NCI-H345 treated with DMSO at 0.1 percent for 48 hours (cell line): ENCODE data around the gene BTBD9.

Experiments
- DNase-seq: peaks from one replicate; lab custom pipeline; 2025; ENCODE audit not compliant: unreplicated experiment; lab: John Stamatoyannopoulos, UW

Gene BTBD9

DNA sequence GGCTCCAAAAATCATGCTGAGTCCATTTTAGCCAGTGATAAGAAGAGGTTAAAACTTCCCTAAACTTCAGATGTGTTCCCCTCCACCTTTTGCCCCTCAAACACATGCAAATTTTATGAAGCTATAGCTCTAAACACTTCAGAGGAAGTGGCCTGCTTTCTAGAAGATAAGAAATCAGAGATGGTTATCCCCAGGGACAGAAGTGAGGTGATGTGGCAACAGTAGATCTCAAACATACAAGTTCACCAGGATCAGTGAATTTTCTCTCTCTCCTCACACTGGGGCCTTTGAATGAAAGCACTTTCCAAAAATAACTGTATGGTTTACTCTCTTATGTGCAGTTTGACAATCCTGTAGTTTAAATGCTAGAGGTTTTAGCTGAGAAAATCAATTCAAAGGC is 332.0 kb downstream of the BTBD9 start:
- no peak for DNase-seq

GRCh38 chr6:38306931-38307330 is 332.8 kb downstream of the BTBD9 start:
- no peak for DNase-seq

DNA sequence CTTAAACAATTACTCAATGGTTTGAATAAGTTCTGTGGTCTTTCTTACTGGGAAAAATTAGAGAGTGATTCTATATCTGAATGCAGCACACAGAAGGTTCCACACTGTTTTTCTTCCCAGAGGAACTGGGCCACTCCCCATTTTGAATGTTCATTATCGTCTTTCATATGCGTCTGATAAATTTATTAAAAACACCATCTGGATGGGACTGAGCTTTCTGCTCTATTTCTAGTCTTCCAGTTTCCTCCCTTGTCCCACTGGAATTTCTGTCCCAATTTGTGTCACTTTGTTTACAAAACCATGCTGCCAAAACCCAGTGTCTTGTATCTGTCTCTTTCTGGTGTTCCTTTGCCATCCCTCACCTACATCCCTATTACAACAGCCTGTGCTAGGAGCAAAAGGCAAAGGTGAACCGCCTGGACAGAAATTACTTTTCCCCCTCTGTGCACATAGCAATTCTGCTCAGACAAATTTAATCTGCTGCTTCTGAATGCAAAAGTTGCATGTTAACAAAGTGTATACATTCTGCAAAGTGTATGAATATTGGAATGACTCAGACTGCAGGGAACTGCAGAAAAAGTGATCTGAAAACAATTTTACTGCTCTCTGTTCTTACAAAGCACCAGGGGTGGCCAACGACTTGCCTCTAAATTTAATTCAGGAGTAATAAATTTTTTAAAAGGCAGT is 333.6 kb downstream of the BTBD9 start:
- no peak for DNase-seq

DNA sequence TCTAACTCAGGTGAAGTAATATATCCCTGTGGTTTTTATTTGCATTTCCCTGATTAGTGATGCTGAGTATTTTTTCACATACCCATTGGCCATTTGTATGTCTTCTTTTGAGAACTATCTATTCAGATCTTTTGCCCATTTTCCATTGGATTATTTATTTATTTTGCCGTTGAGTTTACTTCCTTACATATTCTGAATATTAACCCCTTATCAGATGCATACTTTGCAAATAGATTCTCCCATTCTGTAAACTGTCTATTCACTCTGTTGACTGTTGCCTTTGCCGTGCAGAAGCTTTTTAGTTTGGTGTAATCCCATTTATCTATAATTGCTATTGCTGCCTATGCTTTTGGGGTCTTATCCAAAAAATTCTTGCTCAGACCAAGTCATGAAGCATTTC is 336.9 kb downstream of the BTBD9 start:
- DNase-seq: no peak

- DNase-seq: no peak
Measured at GRCh38 chr6:38302081-38302480, 337.6 kb downstream of the BTBD9 start.

- DNase-seq: no peak
Measured at GRCh38 chr6:38290133-38290799, 349.5 kb downstream of the BTBD9 start.

- DNase-seq: no peak
Measured at GRCh38 chr6:38287487-38287886, 352.2 kb downstream of the BTBD9 start.

DNA sequence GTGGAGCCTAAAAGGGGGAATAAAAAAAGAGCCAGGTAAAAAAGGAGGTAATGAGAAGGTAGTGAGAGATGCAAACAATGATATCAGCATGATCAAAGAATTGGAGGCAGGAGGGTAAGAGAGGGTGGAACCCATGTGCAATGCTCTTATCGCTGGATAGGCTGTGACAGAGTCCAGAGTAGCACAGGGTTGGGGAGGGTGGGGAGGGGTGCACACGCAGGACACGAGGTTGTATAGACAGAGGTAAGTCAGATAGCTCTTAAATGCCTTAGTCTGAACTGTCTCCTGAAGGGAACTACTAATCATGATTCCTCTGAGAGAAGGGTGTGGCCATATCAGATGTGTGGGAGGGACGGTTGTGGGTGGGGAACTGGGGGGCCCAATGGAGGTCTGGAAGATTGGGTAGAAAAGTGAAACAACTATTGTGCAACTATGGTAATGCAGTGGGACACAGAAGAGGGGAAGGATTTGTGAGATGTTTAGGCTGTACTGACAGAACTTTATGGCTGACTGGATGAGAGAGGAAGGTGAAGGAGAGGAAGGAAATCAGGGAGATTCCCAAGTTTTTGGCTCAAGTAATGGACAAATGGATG is 354.8 kb downstream of the BTBD9 start:
- DNase-seq: no peak

- no peak for DNase-seq
Measured at GRCh38 chr6:38283734-38284362, 355.9 kb downstream of the BTBD9 start.

DNA sequence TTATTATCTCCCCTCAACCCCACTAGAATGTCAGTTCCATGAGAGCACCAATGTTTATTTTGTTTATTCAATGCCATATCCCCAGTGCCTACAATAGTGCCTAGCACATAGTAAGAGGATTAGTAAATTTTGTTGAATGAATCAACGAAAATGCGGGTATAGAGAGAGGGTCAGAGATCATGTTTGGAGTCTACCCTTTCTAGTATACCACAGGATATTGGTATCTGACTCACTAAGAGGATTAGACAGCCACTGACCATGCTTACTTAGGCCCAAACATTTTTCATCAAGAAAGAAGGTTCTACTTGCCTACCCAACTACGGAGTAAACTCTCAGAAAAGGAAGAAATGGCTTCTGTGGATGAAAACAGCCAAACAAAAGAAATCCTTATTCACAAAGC is 356.8 kb downstream of the BTBD9 start:
- DNase-seq: no peak

DNA sequence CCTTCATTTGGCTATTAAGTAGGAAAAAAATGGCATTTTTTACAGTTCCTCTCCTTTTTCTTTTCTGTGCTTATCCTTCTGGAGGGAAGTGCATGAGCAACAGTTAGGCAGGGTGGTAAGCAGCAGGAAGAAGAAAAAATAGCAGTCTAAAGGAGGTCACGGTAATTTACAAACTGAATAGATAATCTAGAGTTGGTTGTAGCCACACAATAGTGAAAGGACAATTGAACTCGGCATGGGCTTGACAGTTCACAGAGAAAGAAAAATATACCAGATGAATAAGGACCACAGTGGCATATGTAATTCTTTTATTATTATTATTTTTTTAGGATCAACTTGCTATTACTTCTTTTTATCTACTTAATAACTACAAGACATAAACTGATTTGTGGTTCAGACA is 358.6 kb downstream of the BTBD9 start:
- DNase-seq: no peak

DNA sequence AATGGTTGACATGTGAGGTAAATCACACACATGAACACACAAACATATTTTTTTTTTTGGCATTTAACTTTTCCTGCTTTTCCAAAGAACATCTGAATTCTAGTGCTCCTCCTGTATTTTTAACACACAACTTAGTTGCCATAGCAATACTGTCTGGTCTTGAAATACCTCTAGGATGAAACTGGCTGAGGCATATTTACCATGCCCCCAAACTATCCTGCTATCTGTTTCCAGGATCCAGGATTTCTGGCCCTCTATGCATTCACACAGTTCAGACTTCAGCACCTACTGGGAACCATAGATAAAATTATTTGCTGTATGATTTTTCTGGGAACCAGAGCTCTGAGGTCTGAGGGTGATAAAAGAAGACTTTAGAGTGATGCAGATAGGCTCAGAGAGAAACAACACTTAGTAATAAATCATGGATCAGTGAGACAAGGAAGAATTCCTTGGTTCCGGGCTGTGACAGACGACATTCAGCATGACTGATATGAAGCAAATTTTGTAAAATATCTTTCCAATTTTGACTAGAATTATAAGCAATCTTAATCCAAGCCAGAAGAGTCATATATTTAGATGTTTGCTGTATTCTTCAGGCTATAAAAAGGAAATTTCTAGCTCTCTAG is 359.7 kb downstream of the BTBD9 start:
- no peak for DNase-seq

- no peak for DNase-seq
Measured at GRCh38 chr6:38279423-38279822, 360.3 kb downstream of the BTBD9 start.

GRCh38 chr6:38273325-38273724 is 366.4 kb downstream of the BTBD9 start:
- no peak for DNase-seq

- DNase-seq: no peak
Measured at GRCh38 chr6:38272222-38272621, 367.5 kb downstream of the BTBD9 start.

GRCh38 chr6:38271081-38271480 is 368.6 kb downstream of the BTBD9 start:
- no peak for DNase-seq

- DNase-seq: no peak
Measured at GRCh38 chr6:38270367-38270766, 369.4 kb downstream of the BTBD9 start.

DNA sequence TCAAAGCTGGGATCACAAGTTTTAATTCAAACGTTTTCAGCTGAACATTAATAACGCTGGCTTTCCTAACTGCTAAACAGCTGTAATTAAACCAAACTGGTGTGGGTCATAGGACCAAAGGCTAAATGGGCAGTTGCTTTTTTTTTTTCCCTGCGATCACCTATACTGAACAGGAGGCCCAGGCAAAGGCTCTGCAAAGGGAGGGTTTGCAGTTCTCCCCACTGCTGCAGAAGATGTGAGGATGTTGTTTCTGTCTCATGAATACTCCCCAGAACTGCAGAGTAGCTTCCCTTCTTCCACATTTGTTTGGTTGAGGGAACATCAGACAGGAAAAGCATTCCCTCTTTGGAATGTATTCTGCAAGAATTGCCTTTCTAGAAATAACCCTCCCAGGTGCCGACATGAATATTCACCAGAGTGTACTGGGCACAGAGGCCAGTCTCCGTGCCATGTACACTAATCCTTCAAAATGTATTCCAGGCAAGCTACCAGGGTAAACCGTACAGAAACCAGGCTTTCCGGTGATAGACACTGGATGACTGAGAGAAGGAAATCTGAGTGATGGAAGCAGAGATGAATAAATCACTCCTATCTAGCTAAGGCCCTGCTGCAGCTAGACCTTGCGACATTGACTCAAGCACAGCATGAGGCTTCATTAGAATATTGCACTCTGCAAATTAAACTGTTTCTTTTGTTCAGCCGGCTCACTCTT is 370.1 kb downstream of the BTBD9 start:
- DNase-seq: no peak

DNA sequence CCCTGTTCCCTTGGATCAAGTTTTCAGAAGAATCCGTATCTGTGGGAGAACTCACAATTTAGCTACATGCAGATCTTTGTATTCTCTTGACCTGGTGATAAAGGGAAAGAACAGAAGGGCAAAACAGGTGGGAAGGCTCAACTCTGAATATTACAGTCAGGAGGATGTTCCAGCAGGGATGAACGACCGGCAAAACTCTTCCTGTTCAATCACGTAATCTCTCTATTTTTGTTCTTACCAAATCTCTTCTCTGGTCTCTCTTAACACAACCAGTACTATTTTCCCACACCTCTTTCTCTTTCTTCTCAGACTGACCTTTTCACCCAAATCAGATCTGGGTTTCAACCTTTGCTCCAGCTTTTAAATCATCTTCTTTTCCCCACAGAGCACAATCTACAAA is 371.4 kb downstream of the BTBD9 start:
- DNase-seq: no peak

DNA sequence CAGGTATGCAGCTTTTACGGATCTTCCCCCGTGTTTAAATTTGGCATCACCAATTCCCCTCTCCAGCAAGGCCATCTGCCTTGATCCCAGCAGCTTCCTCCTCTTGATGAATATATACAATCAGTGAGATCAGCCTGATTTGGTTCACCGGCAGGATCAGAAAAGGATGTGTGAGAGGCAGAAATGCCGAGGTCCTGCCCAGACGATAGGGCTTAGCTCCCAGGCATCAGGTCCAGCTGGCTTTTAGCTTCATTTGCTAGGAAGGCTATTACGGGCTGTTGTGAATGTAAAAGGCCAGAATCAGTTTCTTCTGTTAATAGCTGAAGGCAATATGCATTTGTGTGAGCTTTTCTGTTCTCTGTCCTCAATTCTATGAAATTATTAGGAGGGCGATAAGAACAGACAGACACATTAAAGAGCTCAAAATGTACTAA is 372.8 kb downstream of the BTBD9 start:
- no peak for DNase-seq

DNA sequence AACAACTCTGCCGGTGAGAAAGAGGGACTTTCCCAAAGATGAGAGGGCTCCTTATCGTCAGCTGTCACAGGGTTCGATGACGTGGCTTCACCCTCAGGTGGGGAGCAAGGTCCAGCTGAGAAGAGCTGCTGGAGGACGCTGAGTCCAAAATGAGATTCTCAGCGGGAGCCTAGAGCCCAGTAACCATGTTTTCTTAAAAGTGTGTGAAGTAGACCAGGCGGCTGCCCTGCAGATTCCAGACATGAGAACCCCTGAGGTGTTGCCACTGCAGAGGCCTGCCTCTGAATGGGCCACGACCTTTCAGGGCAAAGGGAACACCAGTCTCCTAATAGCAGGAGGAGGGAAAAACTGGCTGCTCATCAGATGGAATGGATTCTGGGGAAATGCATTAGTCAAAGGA is 375.1 kb downstream of the BTBD9 start:
- no peak for DNase-seq
